ENCODE results near the gene AGPS.
"Not testable (repeated sequence)": the region's sequence is repeated elsewhere in the genome, so short reads cannot be mapped to it uniquely, and the experiment has no call there.

AGPS gene

DNA sequence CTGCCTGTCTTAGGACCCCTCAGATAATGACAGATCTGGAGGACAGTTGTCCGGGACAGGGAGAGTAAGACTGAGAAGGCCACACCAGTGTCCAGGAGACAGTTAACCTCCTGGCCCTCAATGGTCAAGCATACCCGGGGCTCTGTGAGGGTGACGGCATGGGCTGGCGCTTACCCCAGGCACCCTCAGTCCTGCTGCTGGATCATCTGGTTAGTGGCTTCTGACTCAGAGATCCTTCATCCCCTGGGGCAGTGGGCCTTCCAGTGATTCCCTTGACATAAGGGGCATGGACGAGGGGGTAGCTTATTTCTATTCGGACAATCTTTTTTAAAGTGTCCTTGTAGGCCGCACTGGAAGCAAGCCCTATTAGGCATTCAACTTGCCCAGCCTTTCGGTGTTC is 18.1 kb downstream of the AGPS start:
- in situ Hi-C loops (cut with HindIII; ENCODE audit: low sequenced_read_pairs): loop anchor here (10.0 kb wide), 1 partner anchor 76 kb away; no protein-coding TSS in a partner anchor

DNA sequence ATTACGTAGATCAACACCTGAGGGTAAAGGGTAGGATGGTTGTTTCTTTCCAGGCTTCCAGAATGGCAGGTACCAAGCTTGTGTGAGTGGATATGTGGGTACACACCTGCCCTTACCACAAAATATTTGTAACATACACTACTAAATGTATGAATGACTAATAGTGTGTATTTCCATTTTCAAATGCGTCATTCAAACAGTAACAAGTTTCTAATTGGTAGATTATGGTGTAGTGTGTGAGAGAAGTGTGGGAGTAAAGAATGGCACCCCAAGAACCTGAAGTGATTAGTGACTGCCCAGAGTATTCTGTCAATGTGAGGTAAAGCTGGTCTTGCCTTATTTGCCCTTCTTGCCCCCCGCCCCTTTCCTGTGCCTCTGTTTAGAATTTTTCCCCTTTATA is 21.1 kb downstream of the AGPS start:
- in situ Hi-C loops (cut with HindIII; ENCODE audit: low sequenced_read_pairs): loop anchor here (10.0 kb wide), 1 partner anchor 79 kb away; no protein-coding TSS in a partner anchor

DNA sequence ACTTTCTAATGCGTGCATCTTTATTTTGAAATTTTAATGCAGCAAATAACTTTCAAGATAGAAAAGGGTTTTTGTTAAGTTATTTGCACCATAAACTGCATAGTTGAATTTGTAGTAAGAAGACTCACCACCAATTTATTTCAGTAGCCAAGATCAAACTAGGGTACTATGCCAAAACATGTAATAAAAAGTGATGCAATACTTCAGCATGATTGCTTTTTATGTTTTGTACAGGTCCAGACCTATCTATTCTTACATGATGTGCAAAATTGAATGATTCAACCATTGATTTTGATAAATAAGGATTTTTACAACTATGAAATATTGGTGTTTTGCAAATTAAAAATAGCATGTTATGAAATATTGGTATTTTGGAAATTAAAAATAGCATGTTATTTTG is 26.7 kb downstream of the AGPS start:
- in situ Hi-C loops (cut with HindIII; ENCODE audit: low sequenced_read_pairs): loop anchor here (10.0 kb wide), 1 partner anchor 84 kb away; no protein-coding TSS in a partner anchor

DNA sequence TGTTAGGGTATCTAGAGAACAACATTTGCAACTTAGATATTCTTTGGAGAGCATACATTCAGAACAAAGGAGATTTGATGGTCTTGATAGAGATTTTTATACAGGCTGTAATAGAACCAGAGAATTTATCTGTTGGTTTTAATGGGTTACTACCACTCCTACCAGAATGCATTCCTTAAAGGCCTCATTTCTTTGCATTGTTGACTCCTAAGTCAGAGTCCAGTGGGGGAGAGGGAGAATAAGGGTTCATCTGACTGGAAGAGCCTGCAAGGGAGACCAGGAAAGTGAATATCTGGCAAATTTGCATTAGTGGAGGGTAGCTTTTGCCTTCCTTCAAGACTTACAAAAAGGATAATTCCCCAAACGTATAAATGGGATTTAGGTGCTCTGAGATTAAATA is 29.7 kb downstream of the AGPS start:
- in situ Hi-C loops (cut with HindIII; ENCODE audit: low sequenced_read_pairs): no loop called here

DNA sequence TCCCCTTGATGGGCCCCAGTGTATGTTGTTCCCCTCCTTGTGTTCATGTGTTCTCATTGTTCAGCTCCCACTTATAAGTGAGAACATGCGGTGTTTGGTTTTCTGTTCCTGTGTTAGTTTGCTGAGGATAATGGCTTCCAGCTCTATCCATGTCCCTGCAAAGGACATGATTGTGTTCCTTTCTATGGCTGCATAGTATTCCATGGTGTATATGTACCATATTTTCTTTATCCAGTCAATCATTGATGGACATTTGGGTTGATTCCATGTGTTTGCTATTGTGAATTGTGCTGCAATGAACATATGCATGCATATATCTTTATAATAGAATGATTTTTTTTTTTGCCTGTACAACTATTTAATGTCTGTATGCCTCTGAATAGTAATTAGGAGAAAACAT is 31.5 kb downstream of the AGPS start:
- in situ Hi-C loops (cut with HindIII; ENCODE audit: low sequenced_read_pairs): not testable (repeated sequence)

DNA sequence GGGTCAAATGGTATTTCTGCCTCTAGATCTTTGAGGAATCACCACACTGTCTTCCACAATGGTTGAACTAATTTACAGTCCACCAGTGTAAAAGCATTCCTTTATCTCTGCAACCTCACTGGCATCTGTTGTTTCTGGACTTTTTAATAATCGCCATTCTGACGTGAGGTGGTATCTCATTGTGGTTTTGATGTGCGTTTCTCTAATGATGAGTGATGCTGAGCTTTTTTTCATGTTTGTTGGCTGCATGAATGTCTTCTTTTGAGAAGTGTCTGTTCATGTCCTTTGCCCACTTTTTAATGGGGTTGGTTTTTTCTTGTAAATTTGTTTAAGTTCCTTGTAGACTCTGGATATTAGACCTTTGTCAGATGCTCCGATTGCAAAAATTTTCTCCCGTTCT is 32.0 kb downstream of the AGPS start:
- in situ Hi-C loops (cut with HindIII; ENCODE audit: low sequenced_read_pairs): not testable (repeated sequence)

DNA sequence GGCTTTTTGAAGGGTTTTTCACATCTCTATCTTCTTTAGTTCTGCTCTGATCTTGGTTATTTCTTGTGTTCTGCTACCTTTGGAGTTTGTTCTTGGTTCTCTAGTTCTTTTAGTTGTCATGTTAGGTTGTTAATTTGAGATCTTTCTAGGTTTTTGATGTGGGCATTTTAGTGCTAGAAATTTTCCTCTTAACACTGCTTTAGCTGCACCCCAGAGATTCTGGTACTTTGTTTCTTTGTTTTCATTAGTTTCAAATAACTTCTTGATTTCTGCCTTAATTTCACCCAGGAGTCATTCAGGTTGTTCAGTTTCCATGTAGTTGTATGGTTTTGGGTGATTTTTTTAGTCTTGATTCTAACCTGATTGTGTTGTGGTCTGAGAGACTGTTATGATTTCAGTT is 34.7 kb downstream of the AGPS start:
- in situ Hi-C loops (cut with HindIII; ENCODE audit: low sequenced_read_pairs): no loop called here

DNA sequence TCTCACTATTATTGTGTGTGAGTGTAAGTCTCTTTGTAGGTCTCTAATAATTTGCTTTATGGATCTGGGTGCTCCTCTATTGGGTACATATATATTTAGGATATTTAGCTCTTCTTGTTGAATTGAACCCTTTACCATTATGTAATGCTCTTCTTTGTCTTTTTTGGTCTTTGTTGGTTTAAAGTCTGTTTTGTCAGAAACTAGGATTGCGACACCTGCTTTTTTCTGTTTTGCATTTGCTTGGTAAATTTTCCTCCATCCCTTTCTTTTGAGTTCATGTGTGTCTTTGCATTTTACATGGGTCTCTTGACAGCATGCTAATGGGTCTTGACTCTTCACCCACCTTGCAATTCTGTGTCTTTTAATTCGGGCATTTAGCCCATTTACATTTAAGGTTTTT is 35.4 kb downstream of the AGPS start:
- in situ Hi-C loops (cut with HindIII; ENCODE audit: low sequenced_read_pairs): not testable (repeated sequence)

DNA sequence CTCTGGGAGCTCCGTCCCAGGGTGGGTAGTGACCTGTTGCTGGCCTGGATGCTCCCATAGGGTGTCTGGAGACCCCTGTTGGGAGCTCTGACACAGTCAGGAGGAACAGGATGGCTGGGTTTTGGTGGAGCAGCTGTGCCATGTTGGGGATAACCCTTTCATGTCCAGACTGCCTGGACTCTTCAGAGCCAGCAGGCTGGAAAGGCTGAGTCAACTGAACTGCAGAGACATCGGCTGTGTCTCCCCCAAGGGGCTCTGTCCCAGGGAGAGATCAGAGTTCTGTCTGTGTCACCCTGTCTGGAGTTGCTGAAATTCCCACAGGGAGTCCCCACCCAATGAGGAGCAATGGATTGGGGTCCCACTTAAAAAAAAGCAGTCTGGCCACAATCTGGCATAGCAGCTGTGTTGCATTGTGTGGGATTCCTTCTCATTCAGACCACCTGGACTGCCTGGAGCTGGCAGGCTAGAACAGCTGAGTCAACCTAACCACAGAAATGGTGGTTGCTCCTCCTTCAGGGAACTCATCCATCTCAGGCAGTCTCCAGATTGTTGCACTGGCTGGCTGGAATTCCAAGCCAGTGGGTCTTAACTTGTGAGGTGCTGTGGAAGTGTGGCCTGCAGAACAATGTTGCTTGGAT is 37.2 kb downstream of the AGPS start:
- in situ Hi-C loops (cut with HindIII; ENCODE audit: low sequenced_read_pairs): no loop called here

DNA sequence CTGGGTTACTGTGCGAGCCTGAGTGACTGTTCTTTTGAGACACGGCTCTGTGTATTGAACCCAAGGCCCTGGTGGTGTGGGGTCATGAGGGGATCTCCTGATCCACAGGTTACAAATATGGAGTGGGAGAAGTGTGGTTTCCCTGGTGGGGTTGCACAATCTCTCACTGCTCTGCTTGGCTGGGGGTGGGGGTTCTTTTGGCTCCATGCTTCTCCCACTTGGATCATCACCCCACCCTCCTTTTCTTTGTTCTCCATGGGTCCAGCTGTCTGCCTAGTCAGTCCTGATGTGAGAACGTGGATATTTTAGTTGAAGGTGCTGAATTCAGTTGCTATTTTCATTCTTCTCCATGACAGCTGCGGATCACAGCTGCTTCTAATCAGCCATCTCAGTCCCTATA is 37.8 kb downstream of the AGPS start:
- in situ Hi-C loops (cut with HindIII; ENCODE audit: low sequenced_read_pairs): no loop called here

DNA sequence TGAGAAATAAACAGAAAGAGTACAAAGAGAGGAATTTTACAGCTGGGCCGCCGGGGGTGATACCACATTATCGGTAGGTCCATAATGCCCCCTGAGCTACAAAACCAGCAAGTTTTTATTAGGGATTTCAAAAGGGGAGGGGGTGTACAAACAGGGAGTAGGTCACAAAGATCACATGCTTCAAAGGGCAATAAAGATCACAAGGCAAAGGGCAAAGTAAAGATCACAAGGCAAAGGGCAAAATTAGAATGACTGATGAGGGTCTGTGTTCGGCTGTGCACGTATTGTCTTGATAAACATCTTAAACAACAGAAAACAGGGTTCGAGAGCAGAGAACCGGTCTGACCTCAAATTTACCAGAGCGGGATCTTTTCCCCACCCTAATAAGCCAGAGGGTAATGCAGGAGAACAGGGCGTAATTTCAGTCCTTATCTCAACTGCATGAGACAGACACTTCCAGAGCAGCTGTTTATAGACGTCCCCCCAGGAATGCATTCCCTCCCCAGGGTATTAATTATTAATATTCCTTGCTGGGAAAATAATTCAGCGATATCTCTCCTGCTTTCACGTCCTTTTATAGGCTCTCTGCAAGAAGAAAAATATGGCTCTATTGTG is 38.6 kb downstream of the AGPS start:
- in situ Hi-C loops (cut with HindIII; ENCODE audit: low sequenced_read_pairs): not testable (repeated sequence)

DNA sequence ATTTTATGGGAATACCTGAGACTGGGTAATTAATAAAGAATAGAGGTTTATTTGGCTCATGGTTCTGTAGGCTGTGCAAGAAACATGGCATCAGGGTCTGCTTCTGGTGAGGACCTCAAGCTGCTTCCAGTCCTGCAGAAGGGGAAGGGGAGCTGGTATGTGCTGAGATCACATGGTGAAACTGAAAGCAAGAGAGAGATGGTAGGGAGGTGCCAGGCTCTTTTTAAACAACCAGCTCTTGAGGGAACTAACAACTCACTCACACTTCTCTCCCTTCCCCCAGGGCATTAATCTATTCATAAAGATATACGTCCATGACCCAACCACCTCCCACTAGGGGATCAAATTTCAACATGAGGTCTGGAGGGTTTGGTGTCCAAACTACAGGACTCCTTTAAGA is 40.1 kb downstream of the AGPS start:
- in situ Hi-C loops (cut with HindIII; ENCODE audit: low sequenced_read_pairs): no loop called here

DNA sequence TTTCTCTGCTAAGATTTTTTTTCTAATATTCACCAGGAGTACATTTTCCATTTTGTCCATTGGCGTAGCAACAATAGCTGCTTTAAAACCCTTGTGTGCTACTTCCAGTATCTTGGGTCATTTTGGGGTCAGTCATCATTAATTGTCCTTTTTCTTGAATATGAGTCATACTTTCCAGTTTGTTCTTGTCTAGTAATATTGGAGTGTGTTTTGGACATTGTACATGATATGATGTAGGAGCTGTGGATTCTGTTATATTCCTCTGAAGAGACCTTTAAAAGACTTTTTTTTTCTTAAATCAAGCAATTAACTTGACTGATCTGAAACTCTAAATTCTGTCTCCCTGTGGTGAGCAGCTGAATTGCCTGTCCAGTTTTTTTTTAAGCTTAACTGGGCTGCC is 40.8 kb downstream of the AGPS start:
- in situ Hi-C loops (cut with HindIII; ENCODE audit: low sequenced_read_pairs): no loop called here

DNA sequence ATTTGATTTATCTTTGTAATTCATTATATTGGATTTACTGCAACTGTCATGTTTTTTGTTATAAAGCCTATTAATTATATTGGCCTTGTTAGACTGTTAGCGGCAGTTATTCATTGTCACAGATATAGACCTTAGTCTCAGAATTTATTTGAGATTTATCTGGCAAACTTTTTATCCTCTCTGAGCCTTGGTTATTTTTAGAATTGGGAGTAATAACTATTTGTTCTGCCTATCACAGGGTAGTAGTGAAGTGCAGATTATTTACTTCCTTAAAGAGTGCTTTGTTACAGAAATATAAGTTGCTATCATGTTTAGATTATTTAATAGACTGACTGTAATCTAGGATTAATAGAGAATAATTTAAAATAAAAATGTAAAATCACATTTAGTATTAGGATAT is 41.9 kb downstream of the AGPS start:
- in situ Hi-C loops (cut with HindIII; ENCODE audit: low sequenced_read_pairs): no loop called here

DNA sequence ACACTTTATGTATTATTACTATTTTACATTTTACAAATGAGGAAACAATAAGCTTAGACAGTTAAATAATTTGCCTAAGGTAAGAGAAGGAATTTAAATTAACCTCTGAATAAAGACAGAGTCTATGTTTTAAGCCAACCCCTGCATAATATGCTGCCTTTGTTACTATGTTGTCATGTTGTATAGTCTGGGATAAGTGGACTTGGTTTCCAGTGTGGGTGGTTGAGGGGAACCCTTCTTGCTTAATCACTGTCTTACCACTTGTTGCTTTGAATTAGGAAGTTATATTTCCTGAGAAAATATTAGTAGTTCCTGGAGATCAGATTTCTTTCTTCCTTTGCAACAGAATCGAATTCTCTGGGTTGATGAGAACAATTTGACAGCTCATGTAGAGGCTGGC is 52.6 kb downstream of the AGPS start:
- in situ Hi-C loops (cut with HindIII; ENCODE audit: low sequenced_read_pairs): no loop called here

DNA sequence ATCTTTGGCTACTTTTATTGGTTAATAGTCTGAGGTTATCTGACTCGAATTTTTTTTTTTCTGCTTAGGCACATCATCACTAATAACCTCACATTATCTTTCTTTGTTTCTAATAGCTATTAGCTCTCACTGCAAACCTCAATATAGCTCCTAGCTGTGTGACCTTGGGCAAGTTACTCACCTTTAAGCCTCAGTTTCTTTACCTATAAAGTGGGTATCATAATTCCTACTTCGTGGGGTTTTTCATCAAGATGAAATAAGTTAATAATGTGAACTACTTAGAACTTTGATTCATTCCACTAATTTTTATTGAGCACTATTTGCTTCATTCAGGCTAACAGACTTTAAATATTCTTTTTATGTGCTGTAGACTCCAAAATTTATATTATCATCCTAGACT is 55.5 kb downstream of the AGPS start:
- in situ Hi-C loops (cut with HindIII; ENCODE audit: low sequenced_read_pairs): no loop called here

DNA sequence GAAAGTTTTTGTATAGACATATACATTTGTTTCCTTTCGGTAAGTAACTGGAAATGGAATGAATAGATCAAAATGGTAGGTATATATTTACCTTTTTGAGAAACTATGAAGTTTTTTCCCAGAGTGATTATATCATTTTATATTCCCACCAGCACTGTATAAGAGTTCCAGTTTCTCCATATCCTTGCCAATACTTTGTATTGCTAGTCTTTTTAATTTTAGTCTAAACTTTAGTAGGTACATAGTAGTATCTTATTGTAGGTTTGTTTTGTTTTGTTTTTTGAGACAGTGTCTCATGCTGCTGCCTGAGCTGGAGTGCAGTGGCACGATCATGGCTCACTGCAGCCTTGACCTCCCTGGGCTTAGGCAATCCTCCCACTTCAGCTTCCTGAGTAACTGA is 56.6 kb downstream of the AGPS start:
- in situ Hi-C loops (cut with HindIII; ENCODE audit: low sequenced_read_pairs): no loop called here

DNA sequence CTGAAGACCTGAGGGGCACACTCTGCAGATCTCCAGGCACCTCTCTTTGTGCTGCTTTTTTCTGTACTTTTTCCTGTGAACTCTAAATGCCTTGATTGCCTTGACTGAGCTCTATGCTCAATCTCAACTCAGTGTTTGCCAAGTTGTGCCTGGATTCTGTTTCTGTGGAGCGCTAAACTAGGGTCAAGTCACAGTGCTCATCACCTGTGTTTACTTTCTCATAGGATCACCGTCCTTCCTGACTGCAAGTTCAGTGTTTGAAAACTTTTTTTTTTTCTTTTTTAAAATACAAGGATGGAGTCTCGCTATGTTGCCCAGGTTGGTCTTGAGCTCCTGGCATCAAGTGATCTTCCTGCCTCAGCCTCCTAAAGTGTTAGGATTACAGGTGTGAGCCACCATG is 62.6 kb downstream of the AGPS start:
- in situ Hi-C loops (cut with HindIII; ENCODE audit: low sequenced_read_pairs): no loop called here

DNA sequence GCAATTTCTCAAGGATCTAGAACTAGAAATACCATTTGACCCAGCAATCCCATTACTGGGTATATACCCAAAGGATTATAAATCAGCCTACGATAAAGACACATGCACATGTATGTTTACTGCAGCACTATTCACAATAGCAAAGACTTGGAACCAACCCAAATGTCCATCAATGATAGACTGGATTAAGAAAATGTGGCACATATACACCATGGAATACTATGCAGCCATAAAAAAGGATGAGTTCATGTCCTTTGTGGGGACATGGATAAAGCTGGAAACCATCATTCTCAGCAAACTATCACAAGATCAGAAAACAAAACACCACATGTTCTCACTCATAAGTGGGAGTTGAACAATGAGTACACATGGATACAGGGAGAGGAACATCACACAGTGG is 67.2 kb downstream of the AGPS start:
- in situ Hi-C loops (cut with HindIII; ENCODE audit: low sequenced_read_pairs): not testable (repeated sequence)

DNA sequence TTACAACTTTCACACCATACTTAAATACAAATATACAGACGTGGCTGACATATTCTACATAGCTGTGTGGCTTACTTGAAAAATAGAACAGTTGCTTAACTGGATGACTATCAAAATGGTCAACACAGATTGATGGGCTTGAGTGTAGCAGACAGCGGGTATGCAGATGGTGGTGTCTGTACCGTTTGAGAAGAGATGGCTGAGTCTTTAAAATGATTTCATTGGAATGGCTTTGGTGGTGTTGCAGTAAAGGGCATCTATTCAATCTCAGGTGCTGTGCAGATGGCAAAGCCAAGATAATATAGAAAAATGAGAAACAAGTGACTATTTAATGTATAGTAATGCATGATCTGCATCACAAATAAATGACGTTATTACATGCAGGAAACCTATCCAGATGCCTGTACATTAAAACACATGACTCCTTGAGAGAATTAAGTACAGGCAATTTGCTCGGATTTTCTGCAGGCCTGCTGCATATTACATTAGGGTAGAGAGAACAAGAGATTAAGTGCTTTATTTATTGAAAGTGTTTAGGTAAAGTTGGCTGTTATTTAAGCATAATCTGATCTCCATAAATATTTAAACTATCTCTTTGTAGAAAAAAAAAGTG is 68.5 kb downstream of the AGPS start:
- in situ Hi-C loops (cut with HindIII; ENCODE audit: low sequenced_read_pairs): no loop called here

DNA sequence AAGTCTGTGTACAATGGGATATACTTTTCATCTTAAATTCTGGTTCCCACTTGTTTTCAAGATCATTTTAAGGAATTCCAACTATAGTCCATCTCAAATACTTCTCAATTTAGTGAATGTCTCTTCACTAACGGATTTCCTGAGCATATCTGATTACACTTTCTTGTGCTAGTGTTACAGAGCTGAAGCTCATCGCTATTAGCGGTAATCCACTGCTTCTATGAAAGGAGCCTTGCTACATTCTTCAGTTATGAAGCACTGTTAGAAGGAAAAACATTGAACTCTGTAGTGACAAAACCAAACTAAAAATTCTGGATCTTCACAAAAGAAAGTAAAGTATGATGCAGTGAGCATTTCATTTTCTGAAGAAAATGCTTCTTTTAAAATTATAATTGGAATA is 72.0 kb downstream of the AGPS start:
- in situ Hi-C loops (cut with HindIII; ENCODE audit: low sequenced_read_pairs): no loop called here

DNA sequence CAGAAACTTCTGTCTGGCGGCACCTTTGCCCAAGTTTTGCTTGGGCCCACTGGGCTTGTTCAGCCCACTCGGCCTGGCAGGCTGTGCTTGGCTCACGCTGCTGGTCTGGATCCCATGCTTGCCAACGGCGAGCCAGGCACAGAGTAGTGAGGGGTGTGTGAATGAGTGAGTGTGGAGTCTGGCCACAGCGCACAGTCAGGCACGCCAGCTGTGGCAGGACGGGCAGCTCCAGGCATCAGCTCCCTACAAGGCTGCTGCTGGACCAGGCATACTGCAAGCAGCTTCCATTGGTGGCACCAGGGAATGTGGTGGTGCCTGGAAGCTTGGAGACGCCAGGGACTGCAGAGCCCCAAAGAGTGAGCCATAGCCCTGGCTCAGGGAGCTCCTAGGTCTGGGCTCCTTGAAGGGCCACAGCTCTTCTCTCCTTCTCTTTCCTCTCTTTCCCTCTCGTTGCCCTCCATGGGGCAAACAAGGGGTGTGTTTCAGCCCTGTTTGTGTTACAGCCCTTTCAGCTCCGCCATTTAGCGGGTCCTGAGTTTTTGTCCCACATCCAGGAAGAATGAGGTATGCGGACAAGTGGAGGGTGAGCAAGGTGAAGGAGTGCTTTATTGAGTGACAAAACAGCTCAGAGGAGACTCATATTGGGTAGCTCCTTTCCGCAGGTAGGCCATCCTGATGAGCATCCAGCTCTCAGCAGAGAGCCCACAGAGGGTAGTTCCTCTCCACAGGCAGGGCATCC is 73.0 kb downstream of the AGPS start:
- in situ Hi-C loops (cut with HindIII; ENCODE audit: low sequenced_read_pairs): no loop called here

Measured in DLD1 (cell line).